Activated CD4-positive, alpha-beta T cell treated with anti-CD3 and anti-CD28 coated beads, Interleukin-2, amount 10 ng/mL, durations not matched to agents 24 days and 14 days (primary cell): ENCODE measurements around the gene MBLAC1. TPM values are rescaled to one million over a fixed set of nuclear protein-coding genes. Genes with fewer than 3 reads are reported as not detected.
A peak's percentile ranks its signal among the peaks of the same experiment; 100 is the strongest.

Source experiments
- DNase-seq: peaks from one replicate; pipeline ENCODE4 v3.0.0; 2022
- H3K27ac Mint-ChIP-seq: one replicate; pipeline ENCODE4 v1.8.0; 2022; ENCODE audit warnings: mild to moderate bottlenecking, mixed read lengths
- H3K27me3 Mint-ChIP-seq: one replicate; pipeline ENCODE4 v1.8.0; 2022; ENCODE audit warnings: mixed read lengths
- H3K36me3 Mint-ChIP-seq: one replicate; pipeline ENCODE4 v1.8.0; 2022; ENCODE audit warnings: low read depth, mild to moderate bottlenecking, mixed read lengths
- H3K4me1 Mint-ChIP-seq: one replicate; pipeline ENCODE4 v1.8.0; 2021; ENCODE audit warnings: mixed read lengths
- H3K4me3 Mint-ChIP-seq: one replicate; pipeline ENCODE4 v1.8.0; 2022; ENCODE audit warnings: mild to moderate bottlenecking, moderate library complexity, mixed read lengths
- H3K9me3 Mint-ChIP-seq: one replicate; pipeline ENCODE4 v1.8.0; 2021; ENCODE audit warnings: mixed read lengths
- intact Hi-C: fragments of 100-400 bp; cut with micrococcal nuclease; formaldehyde crosslinking; loops from one replicate; pipeline ENCODE4 v1.15.1; 2023
- total RNA-seq: library from RNA; stranded (reverse); gene quantifications from 2 replicates; pipeline ENCODE4 v1.2.3, GENCODE V29; 2022

MBLAC1 gene
- total RNA-seq, 1 donor from 2014 or later = 3.5 TPM

DNA sequence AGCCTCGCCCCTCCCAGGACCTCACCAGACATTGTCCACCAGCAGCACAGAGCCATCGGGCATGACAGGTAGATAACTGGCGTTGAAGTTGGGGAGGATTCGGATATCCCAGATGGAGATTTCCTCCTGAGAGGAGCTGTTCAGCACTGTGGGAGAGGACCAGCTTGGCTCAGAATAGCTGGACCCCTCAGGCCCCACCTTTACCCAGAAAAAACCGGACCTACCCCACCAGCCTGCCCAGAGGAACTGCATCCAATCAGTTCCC, 30.2 kb downstream of the MBLAC1 start:
- intact Hi-C loops = no loop called here
- Mint-ChIP-seq H3K27me3 (no peaks in the 10 kb centered on the region), H3K27ac (peak overlapping the region; percentile 73), H3K9me3 (no peaks in the 10 kb centered on the region), H3K36me3 (peaks cover 37% of the 10 kb centered on the region), H3K4me3 (peak overlapping the region; percentile 79), H3K4me1 (peaks cover 35% of the 10 kb centered on the region)
- no peak for DNase-seq

DNA sequence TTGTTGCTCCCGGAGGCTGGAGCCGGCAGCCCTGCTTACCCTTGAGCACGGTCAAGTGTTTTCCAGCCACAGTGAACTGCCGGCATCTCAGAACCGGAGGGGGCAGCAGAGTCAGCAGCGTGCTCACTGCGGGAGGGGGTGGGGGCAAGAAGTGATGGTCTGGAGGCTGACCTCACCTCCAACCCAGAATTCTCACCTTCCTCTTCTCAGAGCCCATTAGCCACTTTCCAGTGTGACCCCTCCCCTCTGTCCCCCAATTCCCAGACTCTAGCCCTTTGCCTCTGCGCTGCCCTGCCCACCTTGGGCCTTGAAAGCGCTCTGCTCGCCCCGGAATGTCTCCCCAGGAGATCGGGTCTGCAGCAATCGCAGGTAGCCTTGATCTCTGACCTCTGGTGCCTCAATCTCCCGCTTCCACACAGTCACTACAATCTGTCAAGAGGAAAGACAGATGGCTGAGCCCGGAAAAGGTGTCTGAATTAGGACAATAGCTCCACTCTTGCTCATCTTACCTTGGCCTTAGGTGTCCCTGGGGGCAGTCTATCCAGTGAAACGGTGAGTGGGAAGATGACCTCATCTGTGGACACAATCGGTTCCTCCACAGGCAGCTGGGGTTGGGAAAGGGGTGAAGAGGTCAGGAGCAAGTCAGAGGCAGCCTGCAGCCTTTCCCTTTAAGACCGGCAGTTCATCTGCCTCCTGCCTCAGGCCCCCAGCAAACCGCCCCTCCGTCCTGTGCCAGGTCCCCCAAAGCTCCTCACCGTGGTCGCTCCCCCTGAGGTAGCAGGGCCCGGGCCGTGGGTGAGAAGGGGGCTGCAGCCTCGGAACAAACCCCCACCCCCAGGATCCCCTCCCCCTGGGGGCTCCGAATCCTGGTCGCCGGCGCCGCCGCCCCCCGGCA, 30.8 kb downstream of the MBLAC1 start:
- peak overlapping the region; percentile 73 for H3K27ac Mint-ChIP-seq
- H3K4me1 Mint-ChIP-seq = peaks cover 30% of the 10 kb centered on the region
- no peaks in the 10 kb centered on the region for H3K27me3 Mint-ChIP-seq
- peak overlapping the region; percentile 79 for H3K4me3 Mint-ChIP-seq
- H3K36me3 Mint-ChIP-seq = peaks cover 32% of the 10 kb centered on the region
- no peaks in the 10 kb centered on the region for H3K9me3 Mint-ChIP-seq
- DNase-seq = no peak
- intact Hi-C loops = loop anchor here (1.0 to 2.0 kb wide), 3 partner anchors 9 to 57 kb away; partner anchors contain the start of genes AP4M1, GAL3ST4, LAMTOR4 and MCM7

DNA sequence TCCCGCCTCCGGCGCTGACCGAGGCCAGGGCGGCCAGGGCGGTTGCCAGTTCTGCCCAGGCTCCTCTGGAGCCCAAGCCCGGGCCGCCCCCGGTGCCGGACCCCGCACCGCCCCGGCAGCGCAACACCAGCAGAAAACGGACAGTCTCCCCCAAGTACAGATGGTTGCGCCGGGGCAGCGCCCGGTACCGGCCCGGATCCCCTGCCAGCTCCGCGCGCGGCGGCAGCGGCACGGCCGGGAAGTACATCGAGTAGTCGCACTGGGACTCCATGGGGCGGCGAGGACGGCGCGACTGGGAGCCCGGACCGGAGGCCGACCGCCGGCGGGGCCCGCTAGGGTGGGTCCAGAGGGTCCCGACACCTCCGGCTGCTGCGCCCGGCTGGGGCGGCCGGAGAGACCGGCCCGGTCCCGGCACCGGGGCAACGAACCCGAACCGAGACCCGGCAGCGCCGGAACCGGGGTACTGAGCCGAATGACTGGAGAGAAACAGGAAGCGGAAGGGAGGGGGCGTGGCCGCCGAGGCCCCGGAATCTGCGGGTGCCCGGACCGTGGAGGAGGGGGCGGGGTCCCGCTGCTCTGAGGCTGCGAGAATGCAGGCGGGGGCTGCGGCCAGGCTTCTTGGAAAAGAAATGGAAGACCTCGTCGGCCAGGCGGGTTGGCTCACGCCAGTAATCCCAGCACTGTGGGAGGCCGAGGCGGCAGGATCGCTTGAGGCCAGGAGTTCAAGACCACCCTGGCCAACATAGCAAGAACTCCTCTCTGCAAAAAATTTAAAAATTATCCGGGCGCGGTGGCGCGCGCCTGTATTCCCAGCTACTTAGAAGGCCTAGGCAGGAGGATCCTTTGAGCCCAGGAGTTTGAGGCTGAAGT, 31.7 kb downstream of the MBLAC1 start, which contains the start of gene TRAPPC14:
Gene TRAPPC14, minus strand, starts transcription at position 495 of the 870 bp plus-strand sequence. Its CDS starts 224 bp downstream, at position 271.
- peak; percentile 98 for DNase-seq
- H3K36me3 Mint-ChIP-seq = peaks cover 28% of the 10 kb centered on the region
- H3K27ac Mint-ChIP-seq = peak within 1 kb of the TSS; percentile 78
- peak within 1 kb of the TSS; percentile 85 for H3K4me3 Mint-ChIP-seq
- H3K9me3 Mint-ChIP-seq = no peaks in the 10 kb centered on the region
- peaks cover 35% of the 10 kb centered on the region for H3K4me1 Mint-ChIP-seq
- H3K27me3 Mint-ChIP-seq = no peaks in the 10 kb centered on the region
- intact Hi-C loops = loop anchor here (1.0 to 2.0 kb wide), 3 partner anchors 10 to 58 kb away; partner anchors contain the start of genes AP4M1, GAL3ST4, LAMTOR4 and MCM7

DNA sequence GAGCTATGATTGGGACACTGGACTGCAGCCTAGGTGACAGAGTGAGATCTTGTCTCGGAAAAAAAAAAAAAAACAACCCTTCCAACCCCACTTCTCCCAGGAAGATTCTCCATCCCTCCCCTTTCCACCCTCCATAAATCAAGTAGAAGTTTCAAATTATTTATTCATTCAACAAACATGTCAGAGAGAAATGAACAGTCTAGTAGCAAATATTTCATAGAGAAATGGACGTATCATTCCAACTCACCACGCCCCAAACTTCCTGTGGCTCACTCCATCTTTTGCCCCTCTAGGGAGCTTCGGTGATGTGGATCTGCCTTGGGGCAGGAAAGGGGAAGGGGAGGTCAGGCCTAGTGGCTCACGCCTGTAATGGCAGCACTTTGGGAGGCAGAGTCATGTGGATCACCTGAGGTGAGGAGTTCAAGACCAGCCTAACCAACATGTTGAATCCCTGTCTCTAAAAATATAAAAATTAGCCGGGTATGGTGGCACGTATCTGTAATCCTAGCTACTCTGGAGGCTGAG, 32.4 kb downstream of the MBLAC1 start:
- H3K9me3 Mint-ChIP-seq = no peaks in the 10 kb centered on the region
- peaks cover 39% of the 10 kb centered on the region for H3K4me1 Mint-ChIP-seq
- intact Hi-C loops = loop anchor here (2.0 kb wide), 1 partner anchor 58 kb away; the partner anchor contains the start of genes AP4M1 and MCM7

GRCh38 chr7:100160067-100160466, 33.3 kb downstream of the MBLAC1 start:
- no peak overlapping the region for H3K4me3 Mint-ChIP-seq
- H3K36me3 Mint-ChIP-seq = peaks cover 20% of the 10 kb centered on the region
- intact Hi-C loops = no loop called here
- DNase-seq = no peak
- no peaks in the 10 kb centered on the region for H3K27me3 Mint-ChIP-seq
- H3K27ac Mint-ChIP-seq = no peak overlapping the region
- peaks cover 40% of the 10 kb centered on the region for H3K4me1 Mint-ChIP-seq
- no peaks in the 10 kb centered on the region for H3K9me3 Mint-ChIP-seq

More for the DNA sequence above, 32.4 kb downstream of the MBLAC1 start:
- Mint-ChIP-seq H3K36me3 (peaks cover 22% of the 10 kb centered on the region), H3K27ac (peak overlapping the region; percentile 78), H3K4me3 (peak overlapping the region; percentile 85), H3K27me3 (no peaks in the 10 kb centered on the region)
- no peak for DNase-seq

- intact Hi-C loops = no loop called here
- H3K4me3 Mint-ChIP-seq = peak overlapping the region; percentile 50
- H3K4me1 Mint-ChIP-seq = peaks cover 51% of the 10 kb centered on the region
- peak overlapping the region; percentile 71 for H3K27ac Mint-ChIP-seq
- DNase-seq = peak; percentile 73
- no peaks in the 10 kb centered on the region for H3K36me3 Mint-ChIP-seq
- no peaks in the 10 kb centered on the region for H3K27me3 Mint-ChIP-seq
- H3K9me3 Mint-ChIP-seq = no peaks in the 10 kb centered on the region
These were observed 36.3 kb downstream of the MBLAC1 start for GRCh38 chr7:100163006-100163531.

DNA sequence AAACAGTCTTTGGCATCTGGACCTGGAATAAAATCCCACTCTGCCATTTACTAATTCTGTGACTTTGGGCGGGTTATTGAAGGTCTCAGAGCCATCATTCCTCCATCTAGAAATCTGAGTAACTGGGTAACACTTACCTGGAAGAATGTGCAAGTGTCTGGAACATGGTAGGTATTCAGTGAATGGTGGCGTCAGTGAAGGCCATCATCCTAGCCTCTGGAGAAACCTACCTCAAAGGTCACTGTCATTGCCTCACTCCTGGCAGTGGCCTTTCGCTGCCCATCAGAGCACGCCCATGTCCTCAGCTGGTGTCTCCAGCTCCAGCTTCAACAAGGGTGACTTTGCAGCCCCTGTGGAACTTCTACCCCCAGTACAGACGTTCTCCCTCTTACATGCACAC, 37.1 kb downstream of the MBLAC1 start:
- no peaks in the 10 kb centered on the region for H3K27me3 Mint-ChIP-seq
- peak overlapping the region; percentile 50 for H3K4me3 Mint-ChIP-seq
- DNase-seq = no peak
- H3K4me1 Mint-ChIP-seq = peaks cover 58% of the 10 kb centered on the region
- intact Hi-C loops = no loop called here
- H3K27ac Mint-ChIP-seq = no peak overlapping the region
- no peaks in the 10 kb centered on the region for H3K36me3 Mint-ChIP-seq
- H3K9me3 Mint-ChIP-seq = no peaks in the 10 kb centered on the region

DNA sequence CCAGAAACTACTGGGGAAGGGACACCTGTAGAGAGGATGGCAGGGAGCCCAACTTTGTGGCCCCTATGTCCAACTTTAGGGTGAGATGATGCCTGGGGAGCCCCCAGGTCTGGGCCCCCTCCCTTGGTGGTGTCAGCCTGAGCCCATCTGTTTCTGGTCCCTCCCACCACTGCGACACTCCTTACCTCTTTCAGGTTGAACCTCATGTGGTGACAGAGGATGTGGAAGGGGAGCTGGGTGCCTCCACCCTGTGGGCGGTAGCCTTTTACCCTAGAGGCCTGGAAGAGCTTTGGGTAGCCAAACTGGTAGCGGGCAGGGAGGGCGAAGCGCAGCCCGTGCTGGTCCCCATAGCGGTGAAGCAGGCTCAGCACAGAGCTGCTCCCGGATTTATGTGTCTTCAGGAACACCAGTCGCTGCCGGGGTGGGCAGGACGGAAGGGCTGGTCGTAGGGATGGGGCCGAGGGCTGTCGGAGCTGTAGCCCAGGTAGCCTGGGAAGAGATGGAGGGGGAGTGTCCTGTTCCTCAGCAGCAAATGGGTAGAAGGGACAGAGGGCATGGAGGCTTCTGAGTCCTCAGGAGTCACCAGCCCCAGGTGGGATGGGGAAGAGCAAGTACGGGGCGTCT, 39.7 kb downstream of the MBLAC1 start:
- DNase-seq = peak; percentile 82
- Mint-ChIP-seq H3K36me3 (peaks cover 2% of the 10 kb centered on the region), H3K27ac (peak overlapping the region; percentile 65), H3K9me3 (no peaks in the 10 kb centered on the region), H3K4me3 (peak overlapping the region; percentile 81), H3K27me3 (peaks cover 5% of the 10 kb centered on the region), H3K4me1 (peaks cover 71% of the 10 kb centered on the region)
- intact Hi-C loops = loop anchor here (2.0 kb wide), 1 partner anchor 42 kb away; no protein-coding TSS in a partner anchor

GRCh38 chr7:100166970-100167911, 40.5 kb downstream of the MBLAC1 start:
- intact Hi-C loops = loop anchor here (2.0 kb wide), 1 partner anchor 42 kb away; no protein-coding TSS in a partner anchor
- H3K27ac Mint-ChIP-seq = peak overlapping the region; percentile 65
- no peak for DNase-seq
- H3K27me3 Mint-ChIP-seq = peaks cover 7% of the 10 kb centered on the region
- no peaks in the 10 kb centered on the region for H3K9me3 Mint-ChIP-seq
- peaks cover 4% of the 10 kb centered on the region for H3K36me3 Mint-ChIP-seq
- H3K4me1 Mint-ChIP-seq = peaks cover 71% of the 10 kb centered on the region
- peak overlapping the region; percentile 81 for H3K4me3 Mint-ChIP-seq

DNA sequence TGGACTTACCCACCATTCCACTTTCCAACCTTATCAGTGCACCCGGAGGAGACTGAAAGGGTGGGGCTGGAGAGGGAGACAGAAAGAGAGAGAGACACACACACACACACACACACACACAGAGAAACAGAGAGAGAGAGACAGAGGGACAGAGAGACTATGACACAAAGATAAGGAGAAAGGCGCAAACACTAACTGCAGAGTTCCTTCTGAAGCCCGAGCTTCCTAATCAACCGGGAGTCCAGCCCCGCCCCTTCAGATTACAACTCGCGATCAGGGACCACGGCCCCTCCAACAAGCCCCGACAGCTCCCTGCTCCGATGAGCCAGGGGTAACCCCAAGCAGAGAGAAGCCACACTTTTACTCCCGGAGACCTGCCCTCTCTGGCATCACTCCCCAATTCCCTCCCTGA, 41.2 kb downstream of the MBLAC1 start:
- peaks cover 68% of the 10 kb centered on the region for H3K4me1 Mint-ChIP-seq
- intact Hi-C loops = loop anchor here (1.0 to 2.0 kb wide), 2 partner anchors 10 to 41 kb away; partner anchors contain the start of gene TRAPPC14
- no peaks in the 10 kb centered on the region for H3K9me3 Mint-ChIP-seq

DNA sequence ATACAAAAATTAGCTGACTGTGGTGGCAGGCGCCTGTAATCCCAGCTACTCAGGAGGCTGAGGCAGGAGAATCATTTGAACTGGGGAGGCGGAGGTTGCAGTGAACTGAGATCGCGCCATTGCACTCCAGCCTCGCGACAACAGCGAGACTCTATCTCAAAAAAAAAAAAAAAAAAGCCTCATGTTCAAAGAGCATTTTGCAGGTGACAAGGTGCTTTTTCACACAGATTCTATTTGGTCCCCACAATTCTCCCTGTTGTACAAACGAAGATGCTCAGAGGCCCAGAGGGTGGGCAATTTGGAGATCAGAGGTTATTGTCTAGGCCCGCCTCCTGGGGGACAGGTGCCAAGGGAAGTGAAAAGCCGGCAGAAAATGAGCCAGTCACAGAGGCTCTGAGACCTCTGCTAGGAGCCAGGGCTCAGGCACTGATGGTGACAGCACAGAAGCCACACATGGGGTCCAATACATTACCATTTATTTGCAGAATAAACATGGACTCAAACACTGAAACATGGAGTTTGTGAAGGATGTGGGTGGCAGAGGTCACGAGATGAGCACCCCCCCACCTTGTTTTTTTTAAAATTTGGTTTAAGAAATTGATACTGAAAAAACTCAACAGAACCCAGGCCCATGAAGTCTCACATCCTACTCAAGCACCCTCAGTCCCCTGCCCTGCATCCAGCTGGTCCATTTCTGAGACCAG, 42.5 kb downstream of the MBLAC1 start:
- Mint-ChIP-seq H3K36me3 (peaks cover 6% of the 10 kb centered on the region), H3K4me1 (peaks cover 58% of the 10 kb centered on the region), H3K27ac (no peak overlapping the region), H3K9me3 (no peaks in the 10 kb centered on the region), H3K27me3 (peaks cover 7% of the 10 kb centered on the region), H3K4me3 (peak overlapping the region; percentile 81)
- DNase-seq = no peak
- intact Hi-C loops = no loop called here

More for the DNA sequence above, 41.2 kb downstream of the MBLAC1 start:
- H3K27ac Mint-ChIP-seq = peak overlapping the region; percentile 31
- peaks cover 4% of the 10 kb centered on the region for H3K36me3 Mint-ChIP-seq
- DNase-seq = no peak
- H3K4me3 Mint-ChIP-seq = peak overlapping the region; percentile 81
- H3K27me3 Mint-ChIP-seq = peaks cover 7% of the 10 kb centered on the region
